Muscle of leg (tissue), 11 donors: Measurements from ENCODE around the gene RFX4. TPM values are rescaled to one million over a fixed set of nuclear protein-coding genes. Genes with fewer than 3 reads are reported as not detected.

Experiments
- DNase-seq: peaks from one replicate; pipeline ENCODE4 v3.0.0; 2013
- H3K27ac ChIP-seq: one replicate; pipeline ENCODE4 v1.5.1; 2013; ENCODE audit warnings: mild to moderate bottlenecking, low read length, control low read depth
- H3K27me3 ChIP-seq: one replicate; pipeline ENCODE4 v1.6.1; 2013; ENCODE audit warnings: low read length; ENCODE audit not compliant: control insufficient read depth, insufficient read depth
- H3K36me3 ChIP-seq: one replicate; pipeline ENCODE4 v1.6.1; 2013; ENCODE audit warnings: low read length; ENCODE audit not compliant: control insufficient read depth, insufficient read depth
- H3K4me1 ChIP-seq: one replicate; pipeline ENCODE4 v1.6.1; 2013; ENCODE audit warnings: low read length; ENCODE audit not compliant: control insufficient read depth, insufficient read depth
- H3K4me3 ChIP-seq: one replicate; pipeline ENCODE4 v1.5.1; 2013; ENCODE audit warnings: low read length, control low read depth
- H3K9me3 ChIP-seq: replicated peaks from 2 replicates; pipeline ENCODE4 v1.6.1; 2013; ENCODE audit warnings: low read depth, low read length; ENCODE audit not compliant: control insufficient read depth
- WGBS: methylation state at CpG from one replicate; pipeline ENCODE4 v1.1.5; 2013; ENCODE audit warnings: missing lambda C conversion rate; ENCODE audit not compliant: insufficient coverage; 5-methylcytosine and 5-hydroxymethylcytosine counted together
- polyA plus RNA-seq, 8 donors: library from polyadenylated mRNA; unstranded; fragments of 120-200 nt; gene quantifications; one replicate each; pipeline versions ENCODE4 v1.2.1 to v1.2.3, GENCODE V29; 2013; ENCODE audit warnings: inconsistent platforms in 1 of 8, low replicate concordance in 1 of 8; ENCODE audit not compliant: insufficient read length in 8 of 8, insufficient read depth in 1 of 8
- total RNA-seq: library from RNA; stranded (reverse); fragments of 120-200 nt; gene quantifications from one replicate; pipeline ENCODE4 v1.2.4, GENCODE V29; 2013

Gene RFX4
- total and polyA plus RNA-seq, 9 donors: 0.04 to 0.24 (median 0.11) TPM

DNA sequence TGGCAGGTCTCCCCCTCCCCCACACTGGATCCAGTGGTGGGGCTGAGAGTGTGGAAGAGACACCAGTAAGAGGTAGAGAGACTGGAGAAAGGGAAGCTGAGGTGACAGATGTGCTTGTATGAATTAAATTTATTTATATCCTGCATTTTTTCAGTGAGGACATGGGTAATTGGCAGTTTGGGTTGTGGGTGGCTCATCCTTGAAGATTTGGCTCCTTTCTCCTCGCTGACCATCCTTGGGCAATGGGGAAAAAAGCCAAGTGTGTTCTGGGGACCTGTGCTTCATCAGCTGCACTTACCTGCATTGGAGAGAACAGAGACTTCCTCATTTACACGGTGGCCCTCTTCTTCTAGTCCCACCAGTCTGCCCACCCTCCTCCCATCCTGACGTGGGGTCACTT lies 86.4 kb downstream of the RFX4 start:
- Histone ChIP-seq H3K9me3 (no peaks in the 10 kb centered on the region), H3K4me1 (peaks cover 13% of the 10 kb centered on the region), H3K27me3 (peaks cover 3% of the 10 kb centered on the region), H3K4me3 (no peak overlapping the region), H3K27ac (no peak overlapping the region), H3K36me3 (no peaks in the 10 kb centered on the region)
- 58% methylated on average over 2 of the region's 3 CpGs for WGBS
- DNase-seq: no peak

DNA sequence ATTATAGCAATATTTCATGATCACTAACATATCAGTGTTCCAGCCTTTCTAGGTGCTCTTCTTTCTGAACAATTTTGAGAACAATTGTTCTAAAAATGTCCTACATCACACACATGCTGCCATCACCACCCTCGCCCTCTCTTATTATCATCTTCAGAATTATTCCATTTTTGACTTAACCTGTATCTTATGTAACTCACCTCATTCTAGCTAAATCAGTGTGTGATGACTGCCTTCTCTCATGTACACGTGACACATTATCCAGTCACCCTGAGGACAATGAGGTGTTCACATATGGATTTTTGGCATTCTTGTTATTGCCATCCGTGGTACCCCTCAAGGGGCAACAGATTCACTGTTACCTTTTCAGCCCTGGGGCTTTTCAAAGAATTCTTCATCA lies 87.3 kb downstream of the RFX4 start:
- H3K4me3 ChIP-seq: no peak overlapping the region
- peaks cover 3% of the 10 kb centered on the region for H3K27me3 ChIP-seq
- no peak for DNase-seq
- H3K9me3 ChIP-seq: no peaks in the 10 kb centered on the region
- peaks cover 13% of the 10 kb centered on the region for H3K4me1 ChIP-seq
- no peak overlapping the region for H3K27ac ChIP-seq
- 29% methylated on average over 1 of the region's 3 CpGs for WGBS
- H3K36me3 ChIP-seq: no peaks in the 10 kb centered on the region

DNA sequence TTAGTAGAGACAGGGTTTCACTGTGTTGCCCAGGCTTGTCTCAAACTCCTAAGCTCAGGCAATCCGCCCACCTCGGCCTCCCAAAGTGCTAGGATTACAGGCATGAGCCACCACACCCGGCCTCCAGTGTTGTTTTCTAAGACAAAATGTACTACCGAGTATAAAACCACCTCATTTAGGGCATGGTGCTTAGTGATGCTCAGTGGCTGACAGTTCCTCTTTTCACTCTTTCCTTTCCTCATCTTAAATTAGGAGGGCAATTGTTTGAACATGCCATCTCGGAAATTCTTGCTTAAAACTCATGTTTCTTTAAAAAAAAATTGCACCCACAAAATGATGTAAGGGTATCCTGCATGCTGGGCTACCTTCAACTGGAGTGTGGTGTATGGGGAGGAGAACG lies 89.0 kb downstream of the RFX4 start:
- H3K9me3 ChIP-seq: no peaks in the 10 kb centered on the region
- no peak overlapping the region for H3K4me3 ChIP-seq
- no peak for DNase-seq
- H3K36me3 ChIP-seq: no peaks in the 10 kb centered on the region
- 89% methylated on average over 2 of the region's 6 CpGs for WGBS
- H3K27me3 ChIP-seq: peaks cover 3% of the 10 kb centered on the region
- H3K4me1 ChIP-seq: peaks cover 13% of the 10 kb centered on the region
- H3K27ac ChIP-seq: no peak overlapping the region

DNA sequence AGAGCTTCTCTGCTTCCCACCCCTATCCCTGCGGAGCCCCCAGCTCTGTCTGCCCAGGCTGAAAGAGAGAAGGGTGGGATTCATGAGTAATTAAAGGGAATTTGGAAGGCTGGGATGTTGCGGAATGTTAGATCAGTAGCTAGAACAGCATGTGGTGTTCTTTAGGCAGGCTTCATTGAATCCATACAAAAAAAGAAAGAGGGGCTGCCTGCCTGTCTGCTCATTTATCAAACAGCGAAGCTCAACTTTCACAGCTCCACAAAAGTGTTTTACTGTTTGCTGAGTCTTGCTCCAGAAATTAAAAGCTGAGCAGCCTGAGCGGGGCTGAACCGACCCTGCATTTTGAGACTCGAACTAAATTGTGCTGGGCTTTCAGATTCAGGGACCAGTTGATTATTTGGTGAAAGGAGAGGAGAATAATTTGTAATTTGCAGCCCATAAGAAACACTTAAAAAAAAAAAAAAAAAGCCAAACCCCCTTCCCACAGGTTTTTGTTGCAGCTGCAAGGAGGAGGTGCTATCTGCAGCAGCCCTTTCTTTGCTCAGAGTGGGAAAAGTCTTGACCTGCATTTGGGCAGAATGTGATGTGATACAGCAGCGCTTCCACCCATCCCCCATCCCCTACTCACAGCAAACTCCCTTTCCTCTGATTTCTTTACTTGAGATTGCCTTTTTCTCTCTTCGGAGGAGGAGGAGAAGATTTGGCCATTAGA lies 89.7 kb downstream of the RFX4 start:
- no peaks in the 10 kb centered on the region for H3K9me3 ChIP-seq
- no peak overlapping the region for H3K4me3 ChIP-seq
- no CpG with 5 or more reads among the region's 8 CpGs for WGBS
- DNase-seq: peak; percentile 11
- no peak overlapping the region for H3K27ac ChIP-seq
- peaks cover 13% of the 10 kb centered on the region for H3K4me1 ChIP-seq
- H3K36me3 ChIP-seq: no peaks in the 10 kb centered on the region
- H3K27me3 ChIP-seq: peaks cover 3% of the 10 kb centered on the region

DNA sequence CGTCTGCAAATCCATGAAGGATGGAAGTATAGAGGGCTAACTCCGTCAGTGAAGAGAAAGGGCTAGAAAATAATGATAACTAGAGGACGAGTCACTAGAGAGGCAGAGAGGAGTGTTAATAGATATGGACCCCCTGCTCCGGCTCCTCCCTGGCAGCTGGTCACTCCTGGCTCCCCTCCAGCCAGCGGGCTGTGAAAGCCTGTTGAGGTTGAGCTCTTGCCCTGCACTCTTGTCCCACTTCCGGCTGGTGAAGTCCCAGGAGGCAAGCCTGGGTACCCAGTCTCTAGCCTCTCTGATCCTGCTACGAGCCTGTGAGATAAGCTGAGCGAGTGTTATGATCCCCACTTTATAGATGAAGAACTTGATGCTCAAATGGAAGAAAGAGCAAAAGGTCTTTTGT lies 90.3 kb downstream of the RFX4 start:
- peaks cover 13% of the 10 kb centered on the region for H3K4me1 ChIP-seq

DNA sequence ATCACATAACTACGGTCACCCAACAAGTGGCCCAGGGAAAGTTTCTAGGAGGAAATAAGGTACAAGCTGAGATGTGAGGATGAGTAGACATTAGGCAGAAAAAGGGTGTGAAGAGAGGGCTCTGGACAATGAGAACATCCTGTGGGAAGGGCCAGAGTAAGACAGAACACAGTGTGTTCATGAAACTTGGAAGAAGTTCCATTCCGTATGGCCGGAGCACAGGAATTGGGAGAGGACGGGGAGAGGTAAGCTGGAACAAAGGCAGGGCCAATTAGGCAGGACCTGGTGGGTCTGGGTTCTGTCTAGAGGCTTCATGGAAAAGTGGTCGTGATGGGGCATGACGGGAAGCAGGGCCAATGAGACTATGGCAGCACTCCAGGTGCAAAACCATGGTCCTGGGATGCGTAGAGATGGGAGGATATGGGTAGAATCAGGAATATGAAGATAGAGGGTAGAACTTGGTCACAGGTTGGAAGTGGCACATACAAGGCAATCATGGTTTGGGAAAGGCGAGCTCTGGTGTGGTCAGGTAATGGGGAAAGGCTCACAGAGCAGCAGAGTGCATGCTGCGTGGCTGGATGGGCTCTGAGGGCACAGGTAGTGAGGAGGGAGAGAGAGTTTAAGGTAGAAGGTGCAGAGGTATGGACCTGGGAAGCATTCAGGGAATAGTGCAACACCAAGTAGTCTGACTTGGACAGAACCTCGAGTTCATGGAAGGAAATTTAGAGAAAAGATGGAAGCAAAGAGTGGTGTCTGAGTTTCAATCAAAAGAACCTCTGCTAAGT lies 93.0 kb downstream of the RFX4 start:
- no peak for DNase-seq

More for the DNA sequence above, 90.3 kb downstream of the RFX4 start:
- WGBS: 23% methylated on average over 4 of the region's 8 CpGs
- Histone ChIP-seq H3K4me3 (no peak overlapping the region), H3K27ac (no peak overlapping the region), H3K36me3 (no peaks in the 10 kb centered on the region), H3K27me3 (peaks cover 3% of the 10 kb centered on the region), H3K9me3 (no peaks in the 10 kb centered on the region)
- peak; percentile 53 for DNase-seq

DNA sequence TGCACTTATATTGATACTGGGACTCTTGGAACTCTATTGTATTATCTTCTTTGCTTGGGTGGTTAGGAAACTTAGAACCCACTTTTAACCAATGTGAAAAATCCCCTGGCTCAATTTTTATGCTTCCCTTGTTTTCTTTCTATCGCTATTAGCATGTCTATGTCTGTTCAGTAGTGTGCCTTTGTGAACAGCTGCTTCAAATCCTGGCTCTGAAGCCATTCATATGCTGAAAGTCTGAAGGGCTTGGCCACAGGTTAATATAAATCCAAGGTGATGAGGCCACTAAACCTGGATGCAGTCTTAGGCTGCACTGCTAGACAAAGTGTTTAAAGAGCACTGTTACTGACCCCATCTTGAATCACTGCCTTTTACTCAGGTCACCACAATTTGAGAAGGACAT lies 96.8 kb downstream of the RFX4 start:
- H3K27me3 ChIP-seq: no peaks in the 10 kb centered on the region
- H3K27ac ChIP-seq: no peak overlapping the region
- no peak for DNase-seq
- H3K9me3 ChIP-seq: no peaks in the 10 kb centered on the region
- H3K4me1 ChIP-seq: no peaks in the 10 kb centered on the region
- H3K36me3 ChIP-seq: no peaks in the 10 kb centered on the region
- H3K4me3 ChIP-seq: no peak overlapping the region
- no CpG with 5 or more reads among the region's 1 CpG for WGBS

More for the DNA sequence above, 93.0 kb downstream of the RFX4 start:
- Histone ChIP-seq H3K36me3 (no peaks in the 10 kb centered on the region), H3K27me3 (no peaks in the 10 kb centered on the region), H3K27ac (no peak overlapping the region), H3K4me3 (no peak overlapping the region), H3K4me1 (peaks cover 13% of the 10 kb centered on the region), H3K9me3 (no peaks in the 10 kb centered on the region)
- 81% methylated on average over 9 of the region's 10 CpGs for whole genome bisulfite sequencing

DNA sequence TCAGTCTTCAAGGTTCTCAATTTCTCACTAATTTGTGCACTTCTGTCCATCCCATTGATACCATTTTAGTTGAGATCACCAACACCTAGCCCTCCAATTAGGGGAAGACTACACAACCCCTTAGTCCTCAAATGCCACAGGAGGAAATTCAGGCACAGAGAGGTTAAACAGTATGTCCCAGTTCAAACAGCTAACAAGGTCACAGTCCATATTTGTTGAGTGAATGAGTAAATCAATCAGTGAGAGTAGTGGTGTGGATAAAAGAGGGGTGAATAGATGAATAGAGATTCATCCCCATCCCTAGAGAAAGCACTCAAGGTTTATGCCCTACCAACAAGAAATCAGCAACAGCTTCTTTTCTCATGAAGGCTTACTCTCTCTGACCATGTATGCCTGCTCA lies 97.5 kb downstream of the RFX4 start:
- no peak overlapping the region for H3K4me3 ChIP-seq
- H3K36me3 ChIP-seq: no peaks in the 10 kb centered on the region
- no peaks in the 10 kb centered on the region for H3K9me3 ChIP-seq
- no peaks in the 10 kb centered on the region for H3K27me3 ChIP-seq
- no peak overlapping the region for H3K27ac ChIP-seq
- DNase-seq: no peak
- H3K4me1 ChIP-seq: no peaks in the 10 kb centered on the region

DNA sequence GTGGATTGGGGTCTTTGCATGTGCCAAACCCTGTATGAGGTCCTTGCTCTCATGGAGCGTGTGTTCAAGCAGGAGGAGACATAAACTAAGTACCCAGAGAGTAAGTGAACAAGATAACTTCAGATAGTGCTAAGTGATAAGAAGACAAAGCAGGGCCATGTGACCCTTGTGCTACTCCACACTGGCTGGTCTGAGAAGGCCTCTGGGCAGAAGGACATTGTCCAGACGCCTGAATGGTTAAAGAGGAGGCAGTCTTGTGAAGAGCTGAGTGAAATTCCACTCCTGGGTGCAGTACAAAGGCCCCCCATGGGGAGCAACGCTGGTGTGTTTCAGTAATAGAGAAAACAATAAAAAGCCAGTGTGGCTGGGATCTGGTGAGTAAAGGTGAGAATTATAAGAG lies 98.4 kb downstream of the RFX4 start:
- DNase-seq: no peak

DNA sequence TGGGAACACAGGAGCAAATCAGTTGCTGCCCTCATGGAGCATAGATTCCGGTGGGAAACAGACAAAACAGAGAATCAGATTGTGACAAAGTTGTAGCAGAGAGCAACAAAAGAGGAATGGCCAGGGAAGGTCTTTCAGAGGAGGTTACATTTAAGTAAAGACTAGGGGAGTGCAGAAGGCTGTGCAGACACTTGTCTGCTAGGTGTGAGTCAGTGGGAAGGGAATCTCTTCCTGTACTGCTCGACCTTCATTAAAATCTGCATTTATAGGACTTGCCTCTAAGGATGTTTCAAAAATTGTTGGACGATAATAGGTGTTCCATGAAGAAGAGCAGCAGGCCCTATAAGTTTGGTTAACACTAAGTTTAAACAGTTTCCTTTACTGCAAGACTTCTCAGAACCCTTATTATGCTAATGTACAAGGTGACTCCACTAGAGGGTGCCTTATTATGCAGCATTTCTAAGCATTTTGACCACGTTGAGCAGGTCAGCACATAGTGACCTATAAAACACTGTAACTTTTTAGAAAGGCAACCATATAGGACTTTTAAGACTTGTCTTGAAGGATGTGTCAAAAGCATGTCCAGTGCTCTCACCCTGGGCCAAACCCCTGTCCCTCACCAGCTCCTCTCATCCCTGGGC lies 99.9 kb downstream of the RFX4 start:
- Histone ChIP-seq H3K27ac (no peak overlapping the region), H3K9me3 (no peaks in the 10 kb centered on the region), H3K36me3 (no peaks in the 10 kb centered on the region), H3K4me3 (no peak overlapping the region), H3K27me3 (no peaks in the 10 kb centered on the region), H3K4me1 (no peaks in the 10 kb centered on the region)
- WGBS: 87% methylated on average over 1 of the region's 4 CpGs
- DNase-seq: no peak

More for the DNA sequence above, 98.4 kb downstream of the RFX4 start:
- no peaks in the 10 kb centered on the region for H3K36me3 ChIP-seq
- H3K9me3 ChIP-seq: no peaks in the 10 kb centered on the region
- no peak overlapping the region for H3K4me3 ChIP-seq
- H3K27me3 ChIP-seq: no peaks in the 10 kb centered on the region
- no peak overlapping the region for H3K27ac ChIP-seq
- H3K4me1 ChIP-seq: no peaks in the 10 kb centered on the region
- WGBS: 40% methylated on average over 2 of the region's 3 CpGs
